GM18907 (cell line): ENCODE data around the gene TPSD1.

Experiments
- ATAC-seq: cut with Tn5 transposase; IDR thresholded peaks from one replicate; pipeline ENCODE4 v1.9.1; 2021; ENCODE audit warnings: mild to moderate bottlenecking, moderate library complexity; ENCODE audit not compliant: unreplicated experiment

The TPSD1 gene

GRCh38 chr16:1297018-1297696 is 41.3 kb downstream of the TPSD1 start:
- ATAC-seq: no peak

- no peak for ATAC-seq
These were observed 42.5 kb downstream of the TPSD1 start for GRCh38 chr16:1298406-1298805.

- ATAC-seq: no peak
These were observed 43.4 kb downstream of the TPSD1 start for GRCh38 chr16:1299012-1299867.

GRCh38 chr16:1299868-1300203 is 44.0 kb downstream of the TPSD1 start:
- no peak for ATAC-seq

GRCh38 chr16:1300664-1301476 is 45.0 kb downstream of the TPSD1 start:
- no peak for ATAC-seq

GRCh38 chr16:1301562-1301961 is 45.7 kb downstream of the TPSD1 start:
- ATAC-seq: no peak

- no peak for ATAC-seq
These were observed 50.0 kb downstream of the TPSD1 start for GRCh38 chr16:1305823-1306222.

GRCh38 chr16:1306334-1306733 is 50.5 kb downstream of the TPSD1 start:
- no peak for ATAC-seq

- ATAC-seq: peak; percentile 23
These were observed 52.4 kb downstream of the TPSD1 start for GRCh38 chr16:1308036-1308976.
